ENCODE data around the gene ARPP21.

GRCh38 chr3:35705904-35706303 is 66.6 kb downstream of the ARPP21 start:
- no peak for TF ChIP-seq CTCF (IDR thresholded peaks at IDR 0.05)
- TF ChIP-seq ZFX (IDR thresholded peaks at IDR 0.05; ENCODE audit: borderline replicate concordance), result no peak
